Mesenchymal stem cell (in vitro differentiated cells and primary cell): ENCODE data around the gene TCEAL1.

Experiments
- DNase-seq: peaks from one replicate; pipeline ENCODE4 v3.0.0-alpha.2; 2013
- H2AFZ ChIP-seq: one replicate; pipeline ENCODE4 v1.6.1; 2013; ENCODE audit warnings: low read depth, mild to moderate bottlenecking, control low read depth, inconsistent platforms, low read length, moderate library complexity
- H2AK5ac ChIP-seq: 2 replicates; pipeline ENCODE4 v1.6.1; 2013; ENCODE audit warnings: low read length, moderate library complexity, mild to moderate bottlenecking, inconsistent platforms; ENCODE audit not compliant: severe bottlenecking
- H2BK120ac ChIP-seq: one replicate; pipeline ENCODE4 v1.6.1; 2013; ENCODE audit warnings: low read depth, mild to moderate bottlenecking, inconsistent platforms, low read length, moderate library complexity
- H2BK12ac ChIP-seq, 2 experiments: one replicate each; pipeline ENCODE4 v1.6.1; 2013; ENCODE audit warnings: inconsistent platforms in 2 of 2, low read length in 2 of 2, mild to moderate bottlenecking in 2 of 2, moderate library complexity in 2 of 2, control low read depth in 1 of 2
- H2BK15ac ChIP-seq: one replicate; pipeline ENCODE4 v1.6.1; 2013; ENCODE audit warnings: mild to moderate bottlenecking, low read depth, inconsistent platforms; ENCODE audit not compliant: poor library complexity, severe bottlenecking
- H2BK5ac ChIP-seq: 2 replicates; pipeline ENCODE4 v1.6.1; 2013; ENCODE audit warnings: low read depth, mild to moderate bottlenecking, low read length, control low read depth, inconsistent platforms; ENCODE audit not compliant: poor library complexity, severe bottlenecking
- H3K14ac ChIP-seq, 2 experiments: one replicate each; pipeline ENCODE4 v1.6.1; 2013; ENCODE audit warnings: inconsistent platforms in 2 of 2, low read length in 2 of 2, control low read depth in 1 of 2, mild to moderate bottlenecking in 1 of 2, moderate library complexity in 1 of 2
- H3K18ac ChIP-seq, 2 experiments: one replicate each; pipeline ENCODE4 v1.6.1; 2013; ENCODE audit warnings: inconsistent platforms in 2 of 2, low read length in 2 of 2, control low read depth in 1 of 2, low read depth in 1 of 2, mild to moderate bottlenecking in 1 of 2
- H3K23ac ChIP-seq, 2 experiments: one replicate each; pipeline ENCODE4 v1.6.1; 2013; ENCODE audit warnings: inconsistent platforms in 2 of 2, low read length in 2 of 2, mild to moderate bottlenecking in 2 of 2, moderate library complexity in 2 of 2, control low read depth in 1 of 2
- H3K27ac ChIP-seq: 2 replicates; pipeline ENCODE4 v1.5.1; 2013; ENCODE audit warnings: mild to moderate bottlenecking, moderate library complexity, low read length, control low read depth, inconsistent platforms; ENCODE audit not compliant: poor library complexity, severe bottlenecking
- H3K27me3 ChIP-seq, 2 experiments: 2 replicates each; pipeline versions ENCODE4 v1.6.1 to v1.7.0; 2013; ENCODE audit warnings: low read length in 2 of 2, mild to moderate bottlenecking in 2 of 2, moderate library complexity in 2 of 2, control low read depth in 1 of 2, inconsistent platforms in 1 of 2; ENCODE audit not compliant: control insufficient read depth in 1 of 2, insufficient read depth in 1 of 2
- H3K36me3 ChIP-seq, 2 experiments: 2 replicates each; pipeline versions ENCODE4 v1.6.1 to v1.7.0; 2013; ENCODE audit warnings: low read length in 2 of 2, control low read depth in 1 of 2, inconsistent platforms in 1 of 2, low read depth in 1 of 2, mild to moderate bottlenecking in 1 of 2; ENCODE audit not compliant: insufficient read depth in 2 of 2, control insufficient read depth in 1 of 2
- H3K4ac ChIP-seq, 2 experiments: one replicate each; pipeline ENCODE4 v1.6.1; 2013; ENCODE audit warnings: inconsistent platforms in 2 of 2, low read length in 2 of 2, mild to moderate bottlenecking in 2 of 2, moderate library complexity in 2 of 2, control low read depth in 1 of 2, low read depth in 1 of 2
- H3K4me1 ChIP-seq: 2 replicates; pipeline ENCODE4 v1.6.1; 2013; ENCODE audit warnings: low read depth, low read length, control low read depth; ENCODE audit not compliant: control insufficient read depth, insufficient read depth
- H3K4me2 ChIP-seq: 2 replicates; pipeline ENCODE4 v1.6.1; 2013; ENCODE audit warnings: low read length, mild to moderate bottlenecking, inconsistent platforms; ENCODE audit not compliant: poor library complexity, severe bottlenecking
- H3K4me3 ChIP-seq, 2 experiments: 2 replicates each; pipeline versions ENCODE4 v1.5.1 to v1.7.0; 2013; ENCODE audit warnings: low read length in 2 of 2, mild to moderate bottlenecking in 2 of 2, control low read depth in 1 of 2, low read depth in 1 of 2; ENCODE audit not compliant: insufficient read depth in 1 of 2
- H3K79me1 ChIP-seq: replicated peaks from 2 replicates; pipeline ENCODE4 v1.6.1; 2013; ENCODE audit warnings: mild to moderate bottlenecking, control low read depth, low read length, inconsistent platforms; ENCODE audit not compliant: poor library complexity, severe bottlenecking
- H3K9ac ChIP-seq: 2 replicates; pipeline ENCODE4 v1.7.0; 2013; ENCODE audit warnings: mild to moderate bottlenecking, low read length, moderate library complexity
- H3K9me3 ChIP-seq: 2 replicates; pipeline ENCODE4 v1.7.0; 2013; ENCODE audit warnings: mild to moderate bottlenecking, low read length; ENCODE audit not compliant: control insufficient read depth
- H4K8ac ChIP-seq: one replicate; pipeline ENCODE4 v1.6.1; 2013; ENCODE audit warnings: inconsistent platforms, mild to moderate bottlenecking, low read length, moderate library complexity
- H4K91ac ChIP-seq: one replicate; pipeline ENCODE4 v1.6.1; 2013; ENCODE audit warnings: mild to moderate bottlenecking, low read length, inconsistent platforms
- WGBS: methylation state at CpG from one replicate; pipeline ENCODE4 v1.1.7; 2013; ENCODE audit warnings: mixed read lengths; 5-methylcytosine and 5-hydroxymethylcytosine counted together

Gene TCEAL1

GRCh38 chrX:103624111-103624510 is 4.7 kb upstream of the TCEAL1 start:
- H3K27me3 ChIP-seq: peaks cover 0 to 9% of the 10 kb centered on the region in 2 experiments
- no peak overlapping the region for H3K18ac ChIP-seq
- H3K4me3 ChIP-seq: no peak overlapping the region
- no peaks in the 10 kb centered on the region for H3K79me1 ChIP-seq
- no peak overlapping the region for H3K23ac ChIP-seq
- H3K4ac ChIP-seq: no peak overlapping the region
- WGBS: 94% methylated on average over 3 of the region's 4 CpGs
- no peak overlapping the region for H3K4me2 ChIP-seq
- no peaks in the 10 kb centered on the region for H3K9me3 ChIP-seq
- no peak overlapping the region for H2AFZ ChIP-seq
- H3K4me1 ChIP-seq: peaks cover 5% of the 10 kb centered on the region
- no peak overlapping the region for H2BK5ac ChIP-seq
- H4K91ac ChIP-seq: no peak overlapping the region
- H2BK120ac ChIP-seq: no peak overlapping the region
- no peak overlapping the region for H3K14ac ChIP-seq
- H3K9ac ChIP-seq: no peak overlapping the region
- peak overlapping the region; percentile 26 for H3K27ac ChIP-seq
- H3K36me3 ChIP-seq: no peaks in the 10 kb centered on the region
- no peak for DNase-seq
- H2BK12ac ChIP-seq: no peak overlapping the region
- no peak overlapping the region for H4K8ac ChIP-seq
- no peak overlapping the region for H2BK15ac ChIP-seq
- no peak overlapping the region for H2AK5ac ChIP-seq

- Histone ChIP-seq H3K4me3 (no peak overlapping the region), H3K9me3 (no peaks in the 10 kb centered on the region), H2BK5ac (no peak overlapping the region), H3K36me3 (no peaks in the 10 kb centered on the region), H3K23ac (no peak overlapping the region), H3K27me3 (peaks cover 0 to 14% of the 10 kb centered on the region in 2 experiments), H3K4ac (no peak overlapping the region), H2BK12ac (no peak overlapping the region), H4K8ac (no peak overlapping the region), H2BK120ac (no peak overlapping the region), H3K79me1 (no peaks in the 10 kb centered on the region), H2BK15ac (no peak overlapping the region), H3K4me1 (peaks cover 5% of the 10 kb centered on the region), H3K27ac (no peak overlapping the region), H2AFZ (no peak overlapping the region), H4K91ac (no peak overlapping the region), H3K4me2 (no peak overlapping the region), H3K9ac (no peak overlapping the region), H2AK5ac (no peak overlapping the region), H3K14ac (no peak overlapping the region), H3K18ac (no peak overlapping the region)
- peak; percentile 25 for DNase-seq
These were observed 1.9 kb upstream of the TCEAL1 start for GRCh38 chrX:103626855-103627254.

GRCh38 chrX:103629318-103630170 is 769 bp downstream of the TCEAL1 start:
- Histone ChIP-seq H2BK12ac (no peak overlapping the region), H3K4me2 (peak overlapping the region; percentile 75), H3K4me1 (peaks cover under 1% of the 10 kb centered on the region), H3K79me1 (no peaks in the 10 kb centered on the region), H3K4ac (peak overlapping the region in 1 of 2 experiments; percentile 69), H2AFZ (no peak overlapping the region), H2BK15ac (peak overlapping the region; percentile 69), H3K27ac (peak overlapping the region; percentile 94), H3K4me3 (peak overlapping the region; percentile 76 to 81), H4K91ac (peak overlapping the region; percentile 18), H3K9me3 (no peaks in the 10 kb centered on the region), H2BK120ac (peak overlapping the region; percentile 61), H2BK5ac (peak overlapping the region; percentile 83), H3K23ac (no peak overlapping the region), H3K9ac (peak overlapping the region; percentile 86), H3K27me3 (peaks cover 0 to 15% of the 10 kb centered on the region in 2 experiments), H3K18ac (peak overlapping the region; percentile 37 to 70), H3K36me3 (no peaks in the 10 kb centered on the region), H3K14ac (peak overlapping the region in 1 of 2 experiments; percentile 96), H4K8ac (peak overlapping the region; percentile 81), H2AK5ac (no peak overlapping the region)
- DNase-seq: peak; percentile 76
- 0% methylated on average over 37 of the region's 49 CpGs for WGBS

DNA sequence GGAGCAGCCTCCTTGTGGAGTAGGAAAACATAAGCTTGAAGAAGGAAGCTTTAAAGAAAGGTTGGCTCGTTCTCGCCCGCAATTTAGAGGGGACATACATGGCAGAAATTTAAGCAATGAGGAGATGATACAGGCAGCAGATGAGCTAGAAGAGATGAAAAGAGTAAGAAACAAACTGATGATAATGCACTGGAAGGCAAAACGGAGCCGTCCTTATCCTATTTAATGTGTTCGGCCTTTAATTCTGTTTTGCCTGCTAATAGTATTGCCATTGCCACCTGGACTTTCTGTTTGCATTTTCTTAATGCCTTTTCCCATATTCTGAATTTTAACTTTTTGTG is 1.4 kb downstream of the TCEAL1 start:
- H2BK15ac ChIP-seq: no peak overlapping the region
- peak overlapping the region; percentile 86 for H3K9ac ChIP-seq
- no peak overlapping the region for H2BK12ac ChIP-seq
- peak overlapping the region; percentile 75 for H3K4me2 ChIP-seq
- peaks cover 0 to 15% of the 10 kb centered on the region in 2 experiments for H3K27me3 ChIP-seq
- no peak overlapping the region for H2BK120ac ChIP-seq
- H3K4me3 ChIP-seq: peak overlapping the region in 1 of 2 experiments; percentile 81
- H3K79me1 ChIP-seq: no peaks in the 10 kb centered on the region
- H3K18ac ChIP-seq: no peak overlapping the region
- no peak overlapping the region for H3K4ac ChIP-seq
- H3K9me3 ChIP-seq: no peaks in the 10 kb centered on the region
- no peak overlapping the region for H2BK5ac ChIP-seq
- H3K4me1 ChIP-seq: no peaks in the 10 kb centered on the region
- no peak overlapping the region for H3K14ac ChIP-seq
- DNase-seq: no peak
- H2AFZ ChIP-seq: no peak overlapping the region
- peak overlapping the region; percentile 94 for H3K27ac ChIP-seq
- H4K91ac ChIP-seq: no peak overlapping the region
- 34% methylated on average over 6 of the region's 6 CpGs for WGBS
- H2AK5ac ChIP-seq: no peak overlapping the region
- no peaks in the 10 kb centered on the region for H3K36me3 ChIP-seq
- no peak overlapping the region for H3K23ac ChIP-seq
- H4K8ac ChIP-seq: no peak overlapping the region
